Loucy (cell line): ENCODE results near the gene LRRC55.

ENCODE experiments used
- H2AFZ ChIP-seq: fragments of 200-600 bp; sonication (generic); 2 replicates; pipeline ENCODE4 v1.6.0; 2016; ENCODE audit warnings: antibody characterized with exemption, mild to moderate bottlenecking, low read length, moderate library complexity
- H3F3A ChIP-seq: fragments of 200-600 bp; 2 replicates; pipeline ENCODE4 v1.6.0; 2016; ENCODE audit warnings: antibody characterized with exemption, low read depth, mild to moderate bottlenecking
- H3K27me3 ChIP-seq: fragments of 200-600 bp; sonication (generic); 2 replicates; pipeline ENCODE4 v1.6.1; 2014; ENCODE audit warnings: low read length, mild to moderate bottlenecking; ENCODE audit not compliant: insufficient read depth, poor library complexity, severe bottlenecking
- H3K36me3 ChIP-seq: fragments of 200-600 bp; sonication (generic); 2 replicates; pipeline ENCODE4 v1.6.1; 2016; ENCODE audit warnings: low read length; ENCODE audit not compliant: insufficient read depth
- H3K4me1 ChIP-seq: fragments of 200-600 bp; sonication (generic); 2 replicates; pipeline ENCODE4 v1.5.1; 2014; ENCODE audit warnings: low read length, mild to moderate bottlenecking; ENCODE audit not compliant: insufficient read depth, poor library complexity, severe bottlenecking
- H3K4me2 ChIP-seq: fragments of 200-600 bp; sonication (generic); 2 replicates; pipeline ENCODE4 v1.6.0; 2014; ENCODE audit warnings: antibody characterized with exemption, low read length, low read depth, mild to moderate bottlenecking; ENCODE audit not compliant: poor library complexity, severe bottlenecking
- H3K4me3 ChIP-seq: fragments of 200-600 bp; sonication (generic); 2 replicates; pipeline ENCODE4 v1.5.1; 2014; ENCODE audit warnings: low read length, mild to moderate bottlenecking, mixed read lengths; ENCODE audit not compliant: poor library complexity, severe bottlenecking
- H3K79me2 ChIP-seq: fragments of 200-600 bp; sonication (generic); 2 replicates; pipeline ENCODE4 v1.6.1; 2014; ENCODE audit warnings: low read length; ENCODE audit not compliant: insufficient read depth
- H3K9ac ChIP-seq: fragments of 200-600 bp; sonication (generic); 2 replicates; pipeline ENCODE4 v1.6.0; 2014; ENCODE audit warnings: mild to moderate bottlenecking, low read depth, low read length, moderate library complexity; ENCODE audit not compliant: poor library complexity, severe bottlenecking
- H3K9me2 ChIP-seq: fragments of 200-600 bp; sonication (generic); replicated peaks from 2 replicates; pipeline ENCODE4 v1.6.1; 2016; ENCODE audit warnings: low read depth, low read length, mixed read lengths
- H3K9me3 ChIP-seq: fragments of 200-600 bp; sonication (generic); 2 replicates; pipeline ENCODE4 v1.6.1; 2014; ENCODE audit warnings: mild to moderate bottlenecking, antibody characterized with exemption, low read length, low read depth; ENCODE audit not compliant: insufficient read depth
- H4K20me1 ChIP-seq: fragments of 200-600 bp; sonication (generic); 2 replicates; pipeline ENCODE4 v1.6.0; 2014; ENCODE audit warnings: antibody characterized with exemption, low read length, mild to moderate bottlenecking; ENCODE audit not compliant: insufficient read depth, poor library complexity, severe bottlenecking
- EZH2phosphoT487 ChIP-seq: fragments of 200-600 bp; IDR thresholded peaks from 2 replicates; pipeline ENCODE4 v1.6.1; 2018; ENCODE audit warnings: antibody characterized with exemption, mild to moderate bottlenecking, moderate library complexity, borderline replicate concordance
- TF ChIP-seq, protein P1 (sequence below): fragments of 200-600 bp; sonication (generic); conservative IDR thresholded peaks from 2 replicates; pipeline ENCODE4 v1.5.1; 2014; ENCODE audit warnings: mild to moderate bottlenecking, antibody characterized with exemption, low read length

Gene LRRC55

DNA sequence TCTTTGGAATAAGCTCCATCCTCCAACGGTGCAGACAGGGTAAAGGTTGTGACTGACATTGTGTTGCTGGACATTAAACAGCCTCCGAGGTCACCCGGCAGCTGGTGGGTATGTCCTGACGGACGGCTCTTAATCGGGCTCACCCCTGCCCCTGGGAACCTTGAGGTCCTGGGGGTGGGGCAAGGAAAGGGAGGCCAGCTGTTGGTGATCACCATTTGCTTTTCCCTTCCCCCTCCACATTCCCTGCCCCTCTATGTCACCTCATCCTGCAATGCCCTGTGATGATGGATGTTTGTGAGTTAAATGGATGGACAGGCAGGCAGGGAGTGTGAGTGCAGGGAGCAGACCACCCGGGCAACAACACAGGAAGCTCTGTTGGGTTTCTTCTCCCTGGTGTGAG lies 29.0 kb downstream of the LRRC55 start:
- Histone ChIP-seq H3K27me3 (no peaks in the 10 kb centered on the region), H4K20me1 (no peaks in the 10 kb centered on the region), H3K79me2 (no peaks in the 10 kb centered on the region), H2AFZ (no peak overlapping the region), H3K9me3 (no peaks in the 10 kb centered on the region), H3K36me3 (no peaks in the 10 kb centered on the region), H3K9ac (no peak overlapping the region), H3K9me2 (no peaks in the 10 kb centered on the region), H3K4me3 (no peak overlapping the region), H3F3A (no peaks in the 10 kb centered on the region), H3K4me2 (no peak overlapping the region), H3K4me1 (no peaks in the 10 kb centered on the region)
- no peak for TF ChIP-seq EZH2phosphoT487
- TF ChIP-seq, protein P1, sequence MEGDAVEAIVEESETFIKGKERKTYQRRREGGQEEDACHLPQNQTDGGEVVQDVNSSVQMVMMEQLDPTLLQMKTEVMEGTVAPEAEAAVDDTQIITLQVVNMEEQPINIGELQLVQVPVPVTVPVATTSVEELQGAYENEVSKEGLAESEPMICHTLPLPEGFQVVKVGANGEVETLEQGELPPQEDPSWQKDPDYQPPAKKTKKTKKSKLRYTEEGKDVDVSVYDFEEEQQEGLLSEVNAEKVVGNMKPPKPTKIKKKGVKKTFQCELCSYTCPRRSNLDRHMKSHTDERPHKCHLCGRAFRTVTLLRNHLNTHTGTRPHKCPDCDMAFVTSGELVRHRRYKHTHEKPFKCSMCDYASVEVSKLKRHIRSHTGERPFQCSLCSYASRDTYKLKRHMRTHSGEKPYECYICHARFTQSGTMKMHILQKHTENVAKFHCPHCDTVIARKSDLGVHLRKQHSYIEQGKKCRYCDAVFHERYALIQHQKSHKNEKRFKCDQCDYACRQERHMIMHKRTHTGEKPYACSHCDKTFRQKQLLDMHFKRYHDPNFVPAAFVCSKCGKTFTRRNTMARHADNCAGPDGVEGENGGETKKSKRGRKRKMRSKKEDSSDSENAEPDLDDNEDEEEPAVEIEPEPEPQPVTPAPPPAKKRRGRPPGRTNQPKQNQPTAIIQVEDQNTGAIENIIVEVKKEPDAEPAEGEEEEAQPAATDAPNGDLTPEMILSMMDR = no peak

DNA sequence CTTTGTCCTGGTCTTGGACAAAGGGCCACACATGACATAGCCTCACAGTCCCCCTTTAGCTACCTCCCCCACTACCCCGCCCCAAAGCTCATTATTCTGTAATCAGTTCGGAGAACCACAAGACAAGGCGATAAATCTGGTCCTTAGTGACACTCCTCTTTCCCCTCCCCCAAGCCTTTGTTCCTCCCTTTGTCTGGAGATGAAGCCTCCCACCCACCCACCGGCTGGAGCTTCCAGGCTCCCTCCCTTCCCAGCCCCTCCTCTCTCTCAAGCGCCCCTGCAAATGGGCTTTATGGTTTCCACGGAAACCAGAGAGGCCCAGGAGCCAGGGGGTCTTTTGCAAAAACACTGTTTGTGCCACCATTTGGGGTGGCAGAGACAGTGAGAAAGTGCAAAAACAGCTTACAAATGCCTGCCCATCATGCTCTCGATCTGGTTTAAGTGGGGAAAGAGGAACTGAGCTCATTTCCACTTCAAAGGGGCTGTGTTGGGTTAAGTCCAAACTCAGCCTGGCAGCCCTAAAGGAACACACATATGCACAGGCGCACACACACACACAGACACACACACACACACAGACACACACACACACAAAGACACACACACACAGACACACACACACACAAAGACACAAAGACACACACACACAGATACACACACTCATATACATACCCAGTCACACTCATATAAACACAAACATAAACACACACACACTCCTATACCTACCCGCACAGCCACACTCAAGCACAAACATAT lies 31.8 kb downstream of the LRRC55 start:
- H3K4me1 ChIP-seq = no peaks in the 10 kb centered on the region
- H3K9me3 ChIP-seq = no peaks in the 10 kb centered on the region
- no peak overlapping the region for H3K4me3 ChIP-seq
- no peaks in the 10 kb centered on the region for H3K27me3 ChIP-seq
- no peaks in the 10 kb centered on the region for H4K20me1 ChIP-seq
- H2AFZ ChIP-seq = no peak overlapping the region
- H3K79me2 ChIP-seq = no peaks in the 10 kb centered on the region
- no peak overlapping the region for H3K9ac ChIP-seq
- no peaks in the 10 kb centered on the region for H3F3A ChIP-seq
- TF ChIP-seq, protein P1 = no peak
- no peak for TF ChIP-seq EZH2phosphoT487
- no peak overlapping the region for H3K4me2 ChIP-seq
- no peaks in the 10 kb centered on the region for H3K36me3 ChIP-seq
- no peaks in the 10 kb centered on the region for H3K9me2 ChIP-seq

DNA sequence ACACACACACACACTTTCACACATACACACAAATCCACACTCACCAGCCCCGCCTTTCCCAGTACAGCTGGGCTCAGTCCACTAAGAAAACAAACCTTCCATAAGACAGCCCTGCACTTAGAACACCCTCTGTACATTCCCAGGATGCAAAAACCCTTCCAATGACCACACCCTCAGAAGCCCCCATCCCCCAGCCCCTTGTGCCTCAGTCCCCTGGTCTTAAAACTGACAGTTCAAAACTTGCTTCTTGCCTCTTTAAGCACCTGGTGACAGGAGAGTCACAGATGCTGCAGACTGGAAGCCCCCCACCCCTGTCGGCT lies 32.3 kb downstream of the LRRC55 start:
- no peaks in the 10 kb centered on the region for H3K27me3 ChIP-seq
- no peaks in the 10 kb centered on the region for H3K9me3 ChIP-seq
- H3K4me3 ChIP-seq = no peak overlapping the region
- no peak overlapping the region for H3K4me2 ChIP-seq
- H3K9ac ChIP-seq = no peak overlapping the region
- H3F3A ChIP-seq = no peaks in the 10 kb centered on the region
- H3K4me1 ChIP-seq = no peaks in the 10 kb centered on the region
- H3K9me2 ChIP-seq = no peaks in the 10 kb centered on the region
- no peaks in the 10 kb centered on the region for H4K20me1 ChIP-seq
- no peaks in the 10 kb centered on the region for H3K79me2 ChIP-seq
- TF ChIP-seq, protein P1 = no peak
- no peak for TF ChIP-seq EZH2phosphoT487
- H3K36me3 ChIP-seq = no peaks in the 10 kb centered on the region
- H2AFZ ChIP-seq = no peak overlapping the region
